GM12874 (cell line): Measurements from ENCODE around the gene TMEM37.

Experiments used
- TF ChIP-seq, protein P1 (sequence below): IDR thresholded peaks from 2 replicates; pipeline ENCODE4 v1.5.1; 2011; ENCODE audit warnings: low read depth, mild to moderate bottlenecking, control low read depth, low read length, moderate library complexity; ENCODE audit not compliant: insufficient read depth

The TMEM37 gene

GRCh38 chr2:119425620-119426395, 5.8 kb upstream of the TMEM37 start:
- TF ChIP-seq, protein P1, sequence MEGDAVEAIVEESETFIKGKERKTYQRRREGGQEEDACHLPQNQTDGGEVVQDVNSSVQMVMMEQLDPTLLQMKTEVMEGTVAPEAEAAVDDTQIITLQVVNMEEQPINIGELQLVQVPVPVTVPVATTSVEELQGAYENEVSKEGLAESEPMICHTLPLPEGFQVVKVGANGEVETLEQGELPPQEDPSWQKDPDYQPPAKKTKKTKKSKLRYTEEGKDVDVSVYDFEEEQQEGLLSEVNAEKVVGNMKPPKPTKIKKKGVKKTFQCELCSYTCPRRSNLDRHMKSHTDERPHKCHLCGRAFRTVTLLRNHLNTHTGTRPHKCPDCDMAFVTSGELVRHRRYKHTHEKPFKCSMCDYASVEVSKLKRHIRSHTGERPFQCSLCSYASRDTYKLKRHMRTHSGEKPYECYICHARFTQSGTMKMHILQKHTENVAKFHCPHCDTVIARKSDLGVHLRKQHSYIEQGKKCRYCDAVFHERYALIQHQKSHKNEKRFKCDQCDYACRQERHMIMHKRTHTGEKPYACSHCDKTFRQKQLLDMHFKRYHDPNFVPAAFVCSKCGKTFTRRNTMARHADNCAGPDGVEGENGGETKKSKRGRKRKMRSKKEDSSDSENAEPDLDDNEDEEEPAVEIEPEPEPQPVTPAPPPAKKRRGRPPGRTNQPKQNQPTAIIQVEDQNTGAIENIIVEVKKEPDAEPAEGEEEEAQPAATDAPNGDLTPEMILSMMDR = no peak

- TF ChIP-seq, protein P1 = no peak
These were observed 5.3 kb upstream of the TMEM37 start for GRCh38 chr2:119426396-119426675.

DNA sequence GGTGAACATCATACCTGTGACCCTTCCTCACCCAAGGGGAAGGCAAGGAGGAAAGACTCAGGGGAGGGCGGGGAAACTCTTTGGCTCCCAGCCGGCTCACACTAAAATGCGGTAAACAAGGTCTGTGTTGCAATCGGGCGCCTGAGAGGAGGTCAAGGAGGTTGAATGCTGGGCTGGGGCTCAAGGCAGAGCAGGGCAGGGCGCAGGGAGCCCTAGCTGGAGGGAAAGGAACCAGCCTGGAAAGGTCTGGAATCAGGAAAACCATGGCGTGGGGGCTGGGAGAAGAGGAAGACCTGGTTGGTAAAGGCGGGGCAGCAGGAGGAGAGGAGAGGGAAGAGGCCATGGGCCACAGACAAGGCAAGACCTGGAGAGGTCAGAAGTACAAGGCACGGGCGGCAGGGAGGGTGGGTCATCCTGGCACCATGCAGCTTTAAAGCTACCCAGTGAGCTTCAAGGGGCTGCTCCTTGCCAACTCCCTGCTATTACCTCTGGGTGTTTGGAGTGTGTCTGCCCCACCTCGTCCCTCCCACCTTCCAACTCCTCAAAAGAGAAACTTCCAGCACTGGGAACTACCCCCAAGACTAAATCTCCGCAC, 4.8 kb upstream of the TMEM37 start:
- TF ChIP-seq, protein P1 = no peak

- TF ChIP-seq, protein P1 = no peak
These were observed 3.9 kb upstream of the TMEM37 start for GRCh38 chr2:119427756-119428155.

GRCh38 chr2:119428488-119429224, 3.0 kb upstream of the TMEM37 start:
- TF ChIP-seq, protein P1 = no peak

- TF ChIP-seq, protein P1 = no peak
These were observed 2.3 kb upstream of the TMEM37 start for GRCh38 chr2:119429225-119429981.

- TF ChIP-seq, protein P1 = no peak
These were observed 1.6 kb upstream of the TMEM37 start for GRCh38 chr2:119430023-119430498.
